Measurements from ENCODE around the gene HSPG2. TPM values are rescaled to one million over a fixed set of nuclear protein-coding genes. Genes with fewer than 3 reads are reported as not detected.

Gene HSPG2
- total RNA-seq, 1 donor, result 265 TPM

DNA sequence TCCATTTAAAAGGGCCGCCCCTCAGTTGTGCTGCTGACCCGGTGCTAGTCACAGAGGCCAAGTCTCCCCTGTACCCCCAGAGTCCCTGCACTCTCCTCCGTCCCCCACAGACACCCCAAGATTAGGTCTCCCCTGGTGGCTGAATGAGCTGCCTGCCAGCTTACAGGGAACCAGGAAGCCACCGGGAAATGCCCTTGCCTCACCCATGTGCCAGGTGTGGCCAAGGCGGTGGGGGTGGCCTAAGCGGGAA lies 32.7 kb downstream of the HSPG2 start:
- DNase-seq (ENCODE audit: insufficient read length, low spot score, missing footprints), result peak; percentile 63
- H3K27ac ChIP-seq (ENCODE audit: low read depth, low read length), result peak overlapping the region; percentile 96
- H3K4me1 ChIP-seq (ENCODE audit: insufficient read depth, low read length), result peaks cover 76% of the 10 kb centered on the region

GRCh38 chr1:21903638-21904453 lies 33.3 kb downstream of the HSPG2 start:
- Histone ChIP-seq H3K27ac (ENCODE audit: low read depth, low read length) (peak overlapping the region; percentile 96), H3K27me3 (ENCODE audit: insufficient read depth, low read length) (no peaks in the 10 kb centered on the region), H3K79me2 (ENCODE audit: insufficient read depth, low read length) (peaks cover 96% of the 10 kb centered on the region), H3K36me3 (ENCODE audit: insufficient read depth, low read length) (peaks cover 39% of the 10 kb centered on the region), H3K9me3 (ENCODE audit: low read depth, low read length) (no peaks in the 10 kb centered on the region), H2AFZ (ENCODE audit: low read length) (no peak overlapping the region), H3K4me1 (ENCODE audit: insufficient read depth, low read length) (peaks cover 76% of the 10 kb centered on the region), H4K20me1 (ENCODE audit: insufficient read depth, low read length) (peaks cover 37% of the 10 kb centered on the region), H3K4me2 (ENCODE audit: insufficient read depth, low read length) (no peak overlapping the region), H3K4me3 (ENCODE audit: insufficient read depth, low read length) (no peak overlapping the region)
- TF ChIP-seq, protein P1, sequence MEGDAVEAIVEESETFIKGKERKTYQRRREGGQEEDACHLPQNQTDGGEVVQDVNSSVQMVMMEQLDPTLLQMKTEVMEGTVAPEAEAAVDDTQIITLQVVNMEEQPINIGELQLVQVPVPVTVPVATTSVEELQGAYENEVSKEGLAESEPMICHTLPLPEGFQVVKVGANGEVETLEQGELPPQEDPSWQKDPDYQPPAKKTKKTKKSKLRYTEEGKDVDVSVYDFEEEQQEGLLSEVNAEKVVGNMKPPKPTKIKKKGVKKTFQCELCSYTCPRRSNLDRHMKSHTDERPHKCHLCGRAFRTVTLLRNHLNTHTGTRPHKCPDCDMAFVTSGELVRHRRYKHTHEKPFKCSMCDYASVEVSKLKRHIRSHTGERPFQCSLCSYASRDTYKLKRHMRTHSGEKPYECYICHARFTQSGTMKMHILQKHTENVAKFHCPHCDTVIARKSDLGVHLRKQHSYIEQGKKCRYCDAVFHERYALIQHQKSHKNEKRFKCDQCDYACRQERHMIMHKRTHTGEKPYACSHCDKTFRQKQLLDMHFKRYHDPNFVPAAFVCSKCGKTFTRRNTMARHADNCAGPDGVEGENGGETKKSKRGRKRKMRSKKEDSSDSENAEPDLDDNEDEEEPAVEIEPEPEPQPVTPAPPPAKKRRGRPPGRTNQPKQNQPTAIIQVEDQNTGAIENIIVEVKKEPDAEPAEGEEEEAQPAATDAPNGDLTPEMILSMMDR (IDR thresholded peaks at IDR 0.05; ENCODE audit: extremely low read depth, low read depth, low read length), result no peak
- DNase-seq (ENCODE audit: insufficient read length, low spot score, missing footprints), result peak; percentile 52

More for the DNA sequence above, 32.7 kb downstream of the HSPG2 start:
- TF ChIP-seq, protein P1 (IDR thresholded peaks at IDR 0.05; ENCODE audit: extremely low read depth, low read depth, low read length), result no peak
- no peaks in the 10 kb centered on the region for H3K9me3 ChIP-seq (ENCODE audit: low read depth, low read length)
- H2AFZ ChIP-seq (ENCODE audit: low read length), result no peak overlapping the region
- peaks cover 32% of the 10 kb centered on the region for H4K20me1 ChIP-seq (ENCODE audit: insufficient read depth, low read length)
- H3K4me3 ChIP-seq (ENCODE audit: insufficient read depth, low read length), result no peak overlapping the region
- H3K79me2 ChIP-seq (ENCODE audit: insufficient read depth, low read length), result peaks cover 91% of the 10 kb centered on the region
- H3K36me3 ChIP-seq (ENCODE audit: insufficient read depth, low read length), result peaks cover 39% of the 10 kb centered on the region
- no peaks in the 10 kb centered on the region for H3K27me3 ChIP-seq (ENCODE audit: insufficient read depth, low read length)
- no peak overlapping the region for H3K4me2 ChIP-seq (ENCODE audit: insufficient read depth, low read length)

GRCh38 chr1:21902026-21903012 lies 34.8 kb downstream of the HSPG2 start:
- H3K4me2 ChIP-seq (ENCODE audit: insufficient read depth, low read length), result peak overlapping the region; percentile 48
- no peak overlapping the region for H2AFZ ChIP-seq (ENCODE audit: low read length)
- peaks cover 44% of the 10 kb centered on the region for H3K36me3 ChIP-seq (ENCODE audit: insufficient read depth, low read length)
- H3K27ac ChIP-seq (ENCODE audit: low read depth, low read length), result peak overlapping the region; percentile 89
- peaks cover 98% of the 10 kb centered on the region for H3K79me2 ChIP-seq (ENCODE audit: insufficient read depth, low read length)
- TF ChIP-seq, protein P1 (IDR thresholded peaks at IDR 0.05; ENCODE audit: extremely low read depth, low read depth, low read length), result no peak
- H4K20me1 ChIP-seq (ENCODE audit: insufficient read depth, low read length), result peaks cover 52% of the 10 kb centered on the region
- no peak overlapping the region for H3K4me3 ChIP-seq (ENCODE audit: insufficient read depth, low read length)
- no peaks in the 10 kb centered on the region for H3K27me3 ChIP-seq (ENCODE audit: insufficient read depth, low read length)
- peak; percentile 73 for DNase-seq (ENCODE audit: insufficient read length, low spot score, missing footprints)
- no peaks in the 10 kb centered on the region for H3K9me3 ChIP-seq (ENCODE audit: low read depth, low read length)
- peaks cover 86% of the 10 kb centered on the region for H3K4me1 ChIP-seq (ENCODE audit: insufficient read depth, low read length)

DNA sequence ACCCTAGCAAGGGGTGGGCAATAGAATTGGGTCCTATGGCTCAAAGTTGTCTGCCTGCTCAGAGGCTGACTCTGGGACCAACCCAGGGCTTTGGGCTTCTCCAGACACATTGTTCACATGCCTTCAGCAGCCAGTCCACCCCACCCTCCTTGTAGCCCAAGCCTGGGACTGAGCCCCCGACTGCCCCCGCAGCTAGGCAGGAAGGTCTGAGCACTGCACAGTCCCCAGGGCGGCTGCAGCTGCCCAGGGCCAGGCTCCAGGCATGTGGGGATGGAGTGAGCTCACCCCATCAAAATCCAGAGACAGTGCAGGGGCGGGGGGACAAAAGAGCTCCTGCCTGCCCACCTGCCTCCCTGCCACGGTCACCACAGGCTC lies 35.6 kb downstream of the HSPG2 start:
- no peak overlapping the region for H3K4me3 ChIP-seq (ENCODE audit: insufficient read depth, low read length)
- peaks cover 50% of the 10 kb centered on the region for H3K36me3 ChIP-seq (ENCODE audit: insufficient read depth, low read length)
- TF ChIP-seq, protein P1 (IDR thresholded peaks at IDR 0.05; ENCODE audit: extremely low read depth, low read depth, low read length), result peak; percentile 14
- H2AFZ ChIP-seq (ENCODE audit: low read length), result no peak overlapping the region
- H3K4me1 ChIP-seq (ENCODE audit: insufficient read depth, low read length), result peaks cover 87% of the 10 kb centered on the region
- peak overlapping the region; percentile 89 for H3K27ac ChIP-seq (ENCODE audit: low read depth, low read length)
- no peaks in the 10 kb centered on the region for H3K27me3 ChIP-seq (ENCODE audit: insufficient read depth, low read length)
- peaks cover 98% of the 10 kb centered on the region for H3K79me2 ChIP-seq (ENCODE audit: insufficient read depth, low read length)
- H3K4me2 ChIP-seq (ENCODE audit: insufficient read depth, low read length), result peak overlapping the region; percentile 48
- DNase-seq (ENCODE audit: insufficient read length, low spot score, missing footprints), result peak; percentile 98
- H3K9me3 ChIP-seq (ENCODE audit: low read depth, low read length), result no peaks in the 10 kb centered on the region
- H4K20me1 ChIP-seq (ENCODE audit: insufficient read depth, low read length), result peaks cover 61% of the 10 kb centered on the region
